Ascending aorta (tissue), 2 donors: ENCODE measurements around the gene PLPPR3. TPM values are rescaled to one million over a fixed set of nuclear protein-coding genes. Genes with fewer than 3 reads are reported as not detected.
A peak's percentile ranks its signal among the peaks of the same experiment; 100 is the strongest.
"Not testable (repeated sequence)": the region's sequence is repeated elsewhere in the genome, so short reads cannot be mapped to it uniquely, and the experiment has no call there.

Experiments used
- DNase-seq, 2 donors: peaks; one replicate each; pipeline ENCODE4 v3.0.0-alpha.2; 2019; ENCODE audit warnings: low spot score in 2 of 2
- H3K27ac ChIP-seq, 2 donors: fragments of 200-600 bp; sonication (generic); one replicate each; pipeline ENCODE4 v1.5.1; 2016 to 2017; ENCODE audit warnings: mild to moderate bottlenecking in 1 of 2
- H3K27me3 ChIP-seq: fragments of 200-600 bp; sonication (generic); one replicate; pipeline ENCODE4 v1.5.1; 2017
- H3K36me3 ChIP-seq, 2 donors: fragments of 200-600 bp; sonication (generic); one replicate each; pipeline ENCODE4 v1.5.1; 2016
- H3K4me1 ChIP-seq, 2 donors: fragments of 200-600 bp; sonication (generic); one replicate each; pipeline ENCODE4 v1.5.1; 2016 to 2017; ENCODE audit warnings: mild to moderate bottlenecking in 1 of 2
- H3K4me3 ChIP-seq, 2 donors: fragments of 200-600 bp; sonication (generic); one replicate each; pipeline ENCODE4 v1.5.1; 2016 to 2017; ENCODE audit warnings: mild to moderate bottlenecking in 1 of 2
- H3K9me3 ChIP-seq, 2 donors: fragments of 200-600 bp; sonication (generic); one replicate each; pipeline ENCODE4 v1.5.1; 2016
- CTCF ChIP-seq, 3 experiments: fragments of 200-600 bp in 2 of 3; fragments of 450-650 bp in 1 of 3; sonication (generic) in 2 of 3; IDR thresholded peaks; one replicate each; pipeline ENCODE4 v1.5.1; 2016 to 2019; ENCODE audit warnings: antibody characterized with exemption in 3 of 3, mild to moderate bottlenecking in 1 of 3, moderate library complexity in 1 of 3
- intact Hi-C: fragments of 100-400 bp; cut with DNase I; formaldehyde crosslinking; loops from one replicate; pipeline ENCODE4 v1.15.1; 2023
- total RNA-seq: library from RNA; depleted of rRNA; stranded (reverse); fragments of >200 nt; gene quantifications from one replicate; pipeline ENCODE4 v1.1.0, GENCODE V29; 2016

PLPPR3 gene
- total RNA-seq, 1 donor from 2014 or later = not detected

- Histone ChIP-seq H3K9me3 (no peaks in the 10 kb centered on the region), H3K4me1 (peaks cover 7 to 10% of the 10 kb centered on the region in 2 donors), H3K4me3 (no peak overlapping the region), H3K27ac (no peak overlapping the region), H3K36me3 (no peaks in the 10 kb centered on the region), H3K27me3 (peaks cover 32% of the 10 kb centered on the region)
- no peak for DNase-seq
- no peak for TF ChIP-seq CTCF (IDR thresholded peaks at IDR 0.05)
- intact Hi-C loops = no loop called here
Observed at GRCh38 chr19:845707-846521, 24.2 kb upstream of the PLPPR3 start.

- Histone ChIP-seq H3K4me1 (peaks cover 7% of the 10 kb centered on the region in 2 donors), H3K27ac (no peak overlapping the region), H3K36me3 (no peaks in the 10 kb centered on the region), H3K27me3 (peaks cover 32% of the 10 kb centered on the region), H3K4me3 (no peak overlapping the region), H3K9me3 (no peaks in the 10 kb centered on the region)
- TF ChIP-seq CTCF (IDR thresholded peaks at IDR 0.05) = no peak
- intact Hi-C loops = no loop called here
- no peak for DNase-seq
Observed at GRCh38 chr19:844546-844971, 22.8 kb upstream of the PLPPR3 start.

- intact Hi-C loops = no loop called here
- H3K27ac ChIP-seq = no peak overlapping the region
- no peaks in the 10 kb centered on the region for H3K9me3 ChIP-seq
- H3K27me3 ChIP-seq = peaks cover 32% of the 10 kb centered on the region
- no peak for TF ChIP-seq CTCF (IDR thresholded peaks at IDR 0.05)
- no peak for DNase-seq
- H3K4me1 ChIP-seq = peaks cover 7% of the 10 kb centered on the region in 2 donors
- peak overlapping the region in 1 of 2 donors; percentile 29 for H3K4me3 ChIP-seq
- no peaks in the 10 kb centered on the region for H3K36me3 ChIP-seq
Observed at GRCh38 chr19:843836-844545, 22.2 kb upstream of the PLPPR3 start.

GRCh38 chr19:843180-843835 is 21.6 kb upstream of the PLPPR3 start:
- intact Hi-C loops = no loop called here
- Histone ChIP-seq H3K27me3 (peaks cover 32% of the 10 kb centered on the region), H3K4me1 (peaks cover 7% of the 10 kb centered on the region in 2 donors), H3K27ac (no peak overlapping the region), H3K9me3 (no peaks in the 10 kb centered on the region), H3K4me3 (peak overlapping the region in 1 of 2 donors; percentile 29), H3K36me3 (no peaks in the 10 kb centered on the region)
- TF ChIP-seq CTCF (IDR thresholded peaks at IDR 0.05) = no peak
- DNase-seq = no peak

GRCh38 chr19:842802-843179 is 21.0 kb upstream of the PLPPR3 start:
- H3K9me3 ChIP-seq, intact Hi-C loops, H3K36me3 ChIP-seq, DNase-seq, H3K4me1 ChIP-seq, H3K27ac ChIP-seq, H3K4me3 ChIP-seq: not testable (repeated sequence)
- H3K27me3 ChIP-seq = peaks cover 29% of the 10 kb centered on the region
